ENCODE data around the gene UBE2L5.

Gene UBE2L5

GRCh38 chr13:30422054-30422839 is at the start of gene UBE2L5:
UBE2L5 (plus strand) TSS chr13:30422493; CDS start chr13:30427991, 5,498 bp downstream.
- DNase-seq (ENCODE audit: low read depth): peak; percentile 75

DNA sequence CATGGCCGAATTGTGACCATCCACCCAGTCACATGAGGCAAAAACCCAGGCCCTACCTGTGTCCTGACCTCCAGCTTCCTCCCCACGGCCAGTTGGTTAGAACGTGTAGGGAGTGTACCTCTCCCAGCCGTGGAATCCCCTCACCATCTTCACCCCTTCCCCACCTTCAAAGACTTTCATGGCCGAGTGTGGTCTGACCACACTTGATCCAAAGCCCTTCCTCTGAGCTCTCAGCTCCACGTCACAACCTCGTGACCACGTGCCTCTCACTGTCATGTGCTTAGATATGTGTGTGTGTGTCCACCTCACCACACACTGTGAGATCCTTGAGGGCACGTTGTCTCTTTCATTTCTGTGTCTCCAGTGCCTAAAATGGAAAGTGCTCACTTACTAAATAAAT is 48.6 kb upstream of the UBE2L5 start:
- no peak for DNase-seq (ENCODE audit: low read depth)

GRCh38 chr13:30375265-30375835 is 46.9 kb upstream of the UBE2L5 start:
- no peak for DNase-seq (ENCODE audit: low read depth)

GRCh38 chr13:30376426-30377311 is 45.6 kb upstream of the UBE2L5 start:
- DNase-seq (ENCODE audit: low read depth): no peak

- DNase-seq (ENCODE audit: low read depth): no peak
Measured at GRCh38 chr13:30377312-30377685, 45.0 kb upstream of the UBE2L5 start.

DNA sequence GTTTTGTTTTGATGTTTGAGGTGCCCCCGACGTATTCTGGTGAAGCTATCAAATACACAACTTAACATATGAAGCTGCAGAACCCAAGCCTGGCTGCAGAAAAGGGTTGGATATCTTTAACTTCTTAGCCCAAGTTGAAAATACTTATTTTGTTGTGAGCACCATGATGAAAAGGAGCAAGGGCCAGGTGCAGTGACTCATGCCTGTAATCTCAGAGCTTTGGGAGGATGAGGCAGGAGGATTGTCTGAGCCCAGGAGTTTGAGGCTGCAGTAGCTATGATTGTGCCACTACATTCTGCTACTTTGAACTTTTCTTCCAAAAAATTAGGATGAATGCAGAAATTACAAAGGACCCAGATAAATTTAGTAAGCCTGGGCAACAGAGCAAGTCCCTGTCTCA is 44.1 kb upstream of the UBE2L5 start:
- DNase-seq (ENCODE audit: low read depth): no peak

DNA sequence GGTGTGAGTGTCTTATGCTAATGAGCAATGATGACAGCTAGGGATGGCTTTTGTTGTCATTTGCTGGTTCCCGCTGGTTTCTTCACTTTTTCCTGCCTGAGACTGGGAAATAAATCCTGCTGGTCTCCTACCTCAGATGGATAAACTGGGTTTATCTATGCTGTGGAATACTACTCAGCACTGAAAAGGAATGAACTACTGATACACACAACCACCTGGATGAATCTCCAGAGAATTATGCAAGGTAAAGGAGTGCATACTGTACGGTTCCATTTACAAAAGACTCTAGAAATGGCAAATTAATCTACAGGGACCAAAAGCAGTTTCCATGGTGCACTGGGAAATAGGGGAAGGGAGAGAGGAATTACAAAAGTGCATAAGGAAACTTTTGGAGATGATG is 41.2 kb upstream of the UBE2L5 start:
- DNase-seq (ENCODE audit: low read depth): no peak

DNA sequence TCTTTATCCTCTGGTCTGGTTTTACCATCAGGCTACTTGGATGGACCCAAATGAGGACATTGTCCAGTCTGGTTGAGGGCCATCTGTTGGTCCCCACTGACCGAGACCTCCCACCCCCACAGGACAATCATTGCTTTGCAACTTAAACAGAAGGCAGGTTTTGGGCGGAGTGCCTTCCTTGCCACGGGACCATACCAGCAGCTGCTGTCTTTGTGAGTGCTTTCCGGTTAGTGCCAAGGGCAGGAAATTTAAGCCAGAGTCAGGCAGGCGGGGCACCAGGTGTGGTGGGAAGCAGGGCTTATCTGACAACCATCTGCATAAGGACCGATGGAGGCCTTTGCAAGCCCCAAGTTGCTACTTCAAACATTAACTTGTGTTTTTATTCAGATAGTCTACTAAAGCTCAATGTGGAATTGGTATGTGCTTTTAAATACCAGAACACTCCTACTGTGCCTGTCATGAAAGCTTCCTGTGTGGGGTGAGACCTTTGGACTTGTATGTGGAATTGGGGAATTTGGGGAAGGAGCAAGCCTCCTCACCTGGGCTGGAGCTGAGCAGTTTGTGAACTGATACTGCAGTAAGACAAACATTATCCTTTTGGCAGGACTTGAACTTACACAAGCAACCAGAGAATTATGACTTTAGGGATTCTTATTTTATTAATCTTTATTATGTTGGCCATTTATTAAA is 39.3 kb upstream of the UBE2L5 start:
- no peak for DNase-seq (ENCODE audit: low read depth)

DNA sequence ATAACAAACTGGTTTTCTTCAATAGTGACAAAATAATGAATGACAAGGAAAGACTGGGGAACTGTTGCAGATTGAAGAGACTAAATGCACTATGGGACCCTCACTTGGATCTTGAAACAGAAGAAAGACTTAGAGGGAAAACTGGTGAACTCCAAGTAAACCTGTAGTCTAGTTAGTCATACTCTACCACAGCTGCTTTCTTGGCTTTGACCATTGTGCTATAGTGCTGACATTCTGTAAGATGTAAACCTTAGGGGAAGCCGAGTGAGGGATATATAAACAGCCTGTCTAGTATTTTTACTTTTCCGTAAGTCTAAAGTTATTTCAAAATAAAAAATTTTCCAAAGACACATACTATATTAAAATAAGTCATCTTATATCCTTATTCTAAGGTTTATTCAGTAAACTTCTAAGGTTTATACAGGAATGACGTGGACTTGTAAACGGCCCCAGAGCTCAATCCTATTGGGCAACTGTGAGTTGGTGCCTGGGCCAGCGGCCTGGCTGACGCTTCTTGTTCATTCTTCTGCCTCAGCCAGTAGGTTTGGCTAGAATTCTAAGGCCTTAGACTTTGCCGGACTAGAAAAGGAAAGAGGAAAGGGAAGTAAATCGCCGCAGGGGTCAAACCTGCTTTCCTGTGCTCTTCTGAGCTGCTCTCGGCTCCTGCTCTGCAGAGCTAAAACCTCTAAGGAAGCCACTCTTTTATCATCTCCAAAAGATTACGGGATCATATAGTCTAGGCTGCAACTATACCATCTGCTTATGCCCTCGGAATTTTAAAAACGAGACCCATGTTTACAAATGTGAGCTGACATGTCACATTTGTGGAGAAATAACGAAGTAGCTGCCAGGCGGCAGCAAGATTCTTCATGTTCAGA is 33.6 kb upstream of the UBE2L5 start:
- peak; percentile 69 for DNase-seq (ENCODE audit: low read depth)

DNA sequence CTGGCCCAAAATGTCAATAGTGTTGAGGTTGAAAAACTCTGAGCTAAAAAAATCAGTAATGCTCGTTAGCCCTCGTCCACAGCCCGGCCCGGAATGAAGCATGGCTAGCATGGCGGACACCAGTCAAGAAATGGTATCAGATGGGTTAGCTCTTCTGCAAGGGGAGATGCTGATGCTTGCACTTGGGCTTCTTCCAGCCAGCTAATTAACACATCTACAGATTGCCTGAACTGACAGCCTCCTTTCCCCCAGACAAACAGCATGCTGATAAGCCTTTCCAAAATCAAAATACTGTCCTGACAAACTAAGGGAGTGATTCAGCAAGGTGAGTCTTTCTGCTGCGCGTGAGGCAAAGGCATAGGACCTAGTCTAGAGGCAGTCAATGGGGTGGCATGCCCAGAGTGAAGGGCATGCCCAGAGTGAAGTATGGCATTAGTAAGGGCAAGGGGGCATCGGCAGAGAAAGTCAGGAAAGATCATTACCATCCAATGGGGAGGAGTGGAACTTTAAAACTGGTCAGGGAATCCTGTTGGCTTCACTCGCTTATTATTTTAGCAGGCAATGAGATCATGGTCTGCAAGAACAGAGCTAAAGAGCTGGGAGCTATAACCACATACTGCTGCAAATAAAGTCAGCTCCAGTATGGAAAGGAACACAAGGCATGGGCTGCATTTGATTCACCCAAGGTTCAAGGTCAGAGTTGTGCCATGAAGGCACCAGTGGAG is 30.2 kb upstream of the UBE2L5 start:
- DNase-seq (ENCODE audit: low read depth): no peak

GRCh38 chr13:30392681-30393045 is 29.6 kb upstream of the UBE2L5 start:
- DNase-seq (ENCODE audit: low read depth): no peak

- peak; percentile 16 for DNase-seq (ENCODE audit: low read depth)
Measured at GRCh38 chr13:30394751-30395191, 27.5 kb upstream of the UBE2L5 start.

GRCh38 chr13:30395192-30396158 is 26.8 kb upstream of the UBE2L5 start:
- peak; percentile 98 for DNase-seq (ENCODE audit: low read depth)

GRCh38 chr13:30396434-30397075 is 25.7 kb upstream of the UBE2L5 start:
- DNase-seq (ENCODE audit: low read depth): no peak

DNA sequence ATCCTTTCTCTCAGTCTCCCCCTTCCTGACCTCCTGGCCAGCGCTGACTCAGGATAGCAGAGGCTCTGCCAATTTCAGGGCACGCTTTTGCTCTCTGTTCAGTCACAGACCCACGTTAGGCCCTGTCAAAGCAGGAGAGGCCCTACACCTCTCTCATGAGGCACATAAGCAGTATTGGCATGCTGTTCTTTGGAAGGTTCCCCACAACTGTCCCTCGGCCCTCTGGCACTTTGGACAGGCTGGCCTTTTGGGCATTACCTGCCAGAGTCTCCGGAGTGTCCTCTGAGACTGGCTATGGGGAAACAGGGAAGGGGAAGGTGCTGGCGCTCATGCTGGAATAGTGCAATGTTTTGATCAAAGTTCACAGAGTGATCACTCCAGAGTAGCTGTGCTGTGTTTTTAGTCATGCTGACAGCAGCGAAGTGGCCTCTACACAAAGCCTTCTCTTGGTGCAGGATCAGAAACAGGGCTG is 23.7 kb upstream of the UBE2L5 start:
- peak; percentile 11 for DNase-seq (ENCODE audit: low read depth)

- no peak for DNase-seq (ENCODE audit: low read depth)
Measured at GRCh38 chr13:30400376-30400775, 21.9 kb upstream of the UBE2L5 start.

GRCh38 chr13:30401347-30401746 is 20.9 kb upstream of the UBE2L5 start:
- no peak for DNase-seq (ENCODE audit: low read depth)

- no peak for DNase-seq (ENCODE audit: low read depth)
Measured at GRCh38 chr13:30403456-30403855, 18.8 kb upstream of the UBE2L5 start.

DNA sequence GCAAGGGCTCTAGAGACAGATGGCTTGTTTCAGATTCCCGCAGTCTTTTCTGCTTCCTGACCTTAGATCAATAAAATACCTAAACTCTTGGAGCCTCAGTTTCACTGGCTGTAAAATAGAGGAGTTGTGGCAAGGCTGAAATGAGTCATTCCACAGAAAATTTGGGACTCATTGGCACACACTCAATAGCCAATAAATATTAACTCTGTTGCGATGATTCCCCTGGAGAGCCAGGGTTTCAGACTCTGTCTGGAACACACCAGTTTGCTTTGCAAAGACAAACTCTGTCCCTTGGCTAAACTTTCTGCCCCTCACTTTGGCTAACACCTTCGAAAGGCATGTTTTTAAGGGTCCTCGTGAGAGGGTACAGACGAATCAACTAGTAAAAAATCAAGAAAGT is 18.1 kb upstream of the UBE2L5 start:
- no peak for DNase-seq (ENCODE audit: low read depth)
